Measurements from ENCODE around the gene CEACAM21. TPM values are rescaled to one million over a fixed set of nuclear protein-coding genes. Genes with fewer than 3 reads are reported as not detected.
A peak's percentile ranks its signal among the peaks of the same experiment; 100 is the strongest.

Gene CEACAM21
- total RNA-seq, 2 experiments from 2014 or later = 40.8 to 56.0 TPM

GRCh38 chr19:41564515-41565378 lies 11.2 kb upstream of the CEACAM21 start:
- no peak for DNase-seq (ENCODE audit: low spot score)
- BruUV-seq (replicated peaks) = no TSS peak
- POLR2A ChIA-PET = interaction anchor here (0.6 kb wide), 1 partner anchor 66 kb away, joined by 4 read pairs; no protein-coding TSS in a partner anchor

GRCh38 chr19:41565379-41565720 lies 10.6 kb upstream of the CEACAM21 start:
- Histone ChIP-seq H3K79me2 (ENCODE audit: insufficient read depth, low read depth, low read length) (no peaks in the 10 kb centered on the region), H4K20me1 (ENCODE audit: insufficient read depth, low read length) (no peaks in the 10 kb centered on the region), H3K4me3 (ENCODE audit: low read depth, low read length, poor library complexity, severe bottlenecking) (no peak overlapping the region), H3K4me2 (ENCODE audit: low read length) (no peak overlapping the region), H3K4me1 (ENCODE audit: insufficient read depth, low read length, poor library complexity, severe bottlenecking) (peaks cover 30% of the 10 kb centered on the region), H3K9me2 (ENCODE audit: insufficient read depth, low read length) (no peaks in the 10 kb centered on the region), H2AFZ (ENCODE audit: low read length) (no peak overlapping the region), H3K36me3 (ENCODE audit: insufficient read depth, low read length) (peaks cover 35% of the 10 kb centered on the region), H3K9me3 (ENCODE audit: low read length) (no peaks in the 10 kb centered on the region), H3K27ac (ENCODE audit: low read depth, low read length, poor library complexity, severe bottlenecking) (no peak overlapping the region)
- no peak for DNase-seq (ENCODE audit: low spot score)
- ChIA-PET POLR2A (no interaction called here), CTCF (ENCODE audit: unreplicated experiment) (no interaction called here)
- BruUV-seq (replicated peaks) = no TSS peak
- intact Hi-C loops (cut with micrococcal nuclease; ENCODE audit: unreplicated experiment) = no loop called here
- TF ChIP-seq, protein P1, sequence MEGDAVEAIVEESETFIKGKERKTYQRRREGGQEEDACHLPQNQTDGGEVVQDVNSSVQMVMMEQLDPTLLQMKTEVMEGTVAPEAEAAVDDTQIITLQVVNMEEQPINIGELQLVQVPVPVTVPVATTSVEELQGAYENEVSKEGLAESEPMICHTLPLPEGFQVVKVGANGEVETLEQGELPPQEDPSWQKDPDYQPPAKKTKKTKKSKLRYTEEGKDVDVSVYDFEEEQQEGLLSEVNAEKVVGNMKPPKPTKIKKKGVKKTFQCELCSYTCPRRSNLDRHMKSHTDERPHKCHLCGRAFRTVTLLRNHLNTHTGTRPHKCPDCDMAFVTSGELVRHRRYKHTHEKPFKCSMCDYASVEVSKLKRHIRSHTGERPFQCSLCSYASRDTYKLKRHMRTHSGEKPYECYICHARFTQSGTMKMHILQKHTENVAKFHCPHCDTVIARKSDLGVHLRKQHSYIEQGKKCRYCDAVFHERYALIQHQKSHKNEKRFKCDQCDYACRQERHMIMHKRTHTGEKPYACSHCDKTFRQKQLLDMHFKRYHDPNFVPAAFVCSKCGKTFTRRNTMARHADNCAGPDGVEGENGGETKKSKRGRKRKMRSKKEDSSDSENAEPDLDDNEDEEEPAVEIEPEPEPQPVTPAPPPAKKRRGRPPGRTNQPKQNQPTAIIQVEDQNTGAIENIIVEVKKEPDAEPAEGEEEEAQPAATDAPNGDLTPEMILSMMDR (conservative IDR thresholded peaks at IDR 0.05; ENCODE audit: low read length) = no peak
- no peak for TF ChIP-seq EZH2phosphoT487 (IDR thresholded peaks at IDR 0.05; ENCODE audit: borderline replicate concordance, low read depth, low read length)

More at GRCh38 chr19:41564515-41565378, 11.2 kb upstream of the CEACAM21 start:
- H3K9me3 ChIP-seq (ENCODE audit: low read length) = no peaks in the 10 kb centered on the region
- CTCF ChIA-PET (ENCODE audit: unreplicated experiment) = no interaction called here
- 0 out of 2 replicates have a peak, but pooled peaks cover 3% of the 10 kb centered on the region for H3K79me2 ChIP-seq (ENCODE audit: insufficient read depth, low read depth, low read length)
- H3K27ac ChIP-seq (ENCODE audit: low read depth, low read length, poor library complexity, severe bottlenecking) = no peak overlapping the region
- no peak overlapping the region for H3K4me2 ChIP-seq (ENCODE audit: low read length)
- no peak overlapping the region for H2AFZ ChIP-seq (ENCODE audit: low read length)
- no peaks in the 10 kb centered on the region for H4K20me1 ChIP-seq (ENCODE audit: insufficient read depth, low read length)
- peaks cover 40% of the 10 kb centered on the region for H3K36me3 ChIP-seq (ENCODE audit: insufficient read depth, low read length)
- H3K4me3 ChIP-seq (ENCODE audit: low read depth, low read length, poor library complexity, severe bottlenecking) = no peak overlapping the region
- intact Hi-C loops (cut with micrococcal nuclease; ENCODE audit: unreplicated experiment) = no loop called here
- H3K4me1 ChIP-seq (ENCODE audit: insufficient read depth, low read length, poor library complexity, severe bottlenecking) = peaks cover 29% of the 10 kb centered on the region
- no peak for TF ChIP-seq EZH2phosphoT487 (IDR thresholded peaks at IDR 0.05; ENCODE audit: borderline replicate concordance, low read depth, low read length)
- TF ChIP-seq, protein P1 (conservative IDR thresholded peaks at IDR 0.05; ENCODE audit: low read length) = no peak
- no peaks in the 10 kb centered on the region for H3K9me2 ChIP-seq (ENCODE audit: insufficient read depth, low read length)

DNA sequence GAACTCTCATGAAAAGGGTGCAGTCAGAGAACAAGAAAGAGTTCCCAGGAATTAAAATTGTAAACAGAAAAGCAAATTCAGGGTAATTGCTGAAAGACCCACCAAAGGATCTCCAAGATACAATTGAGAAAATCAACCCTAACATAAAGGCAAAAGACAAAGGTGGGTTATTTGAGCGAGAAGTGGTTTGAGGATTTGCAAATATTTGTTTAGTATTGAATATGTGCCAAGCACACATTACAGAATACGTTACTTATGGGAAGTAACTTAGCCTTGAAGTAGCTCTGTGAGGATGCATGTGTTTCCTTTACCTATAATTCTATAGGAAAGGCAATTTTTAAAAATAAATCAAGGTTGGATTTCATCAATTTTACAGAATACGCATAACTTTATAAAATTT lies 10.0 kb upstream of the CEACAM21 start:
- POLR2A ChIA-PET = interaction anchor here (1.0 kb wide), 1 partner anchor 40 kb away, joined by 3 read pairs; no protein-coding TSS in a partner anchor
- Histone ChIP-seq H3K4me2 (ENCODE audit: low read length) (no peak overlapping the region), H3K4me1 (ENCODE audit: insufficient read depth, low read length, poor library complexity, severe bottlenecking) (peaks cover 27% of the 10 kb centered on the region), H3K27ac (ENCODE audit: low read depth, low read length, poor library complexity, severe bottlenecking) (no peak overlapping the region), H3K9me2 (ENCODE audit: insufficient read depth, low read length) (no peaks in the 10 kb centered on the region), H2AFZ (ENCODE audit: low read length) (no peak overlapping the region), H3K79me2 (ENCODE audit: insufficient read depth, low read depth, low read length) (no peaks in the 10 kb centered on the region), H3K4me3 (ENCODE audit: low read depth, low read length, poor library complexity, severe bottlenecking) (no peak overlapping the region), H3K36me3 (ENCODE audit: insufficient read depth, low read length) (peaks cover 29% of the 10 kb centered on the region), H3K9me3 (ENCODE audit: low read length) (no peaks in the 10 kb centered on the region), H4K20me1 (ENCODE audit: insufficient read depth, low read length) (no peaks in the 10 kb centered on the region)
- DNase-seq (ENCODE audit: low spot score) = no peak
- CTCF ChIA-PET (ENCODE audit: unreplicated experiment) = no interaction called here
- TF ChIP-seq EZH2phosphoT487 (IDR thresholded peaks at IDR 0.05; ENCODE audit: borderline replicate concordance, low read depth, low read length) = no peak
- TF ChIP-seq, protein P1 (conservative IDR thresholded peaks at IDR 0.05; ENCODE audit: low read length) = no peak
- BruUV-seq (replicated peaks) = TSS peak; percentile 56
- intact Hi-C loops (cut with micrococcal nuclease; ENCODE audit: unreplicated experiment) = no loop called here

All from OCI-LY7 (cell line).